Lung (tissue), 12 donors: Measurements from ENCODE around the gene SLC7A9. TPM values are rescaled to one million over a fixed set of nuclear protein-coding genes. Genes with fewer than 3 reads are reported as not detected.
"Not testable (repeated sequence)": the region's sequence is repeated elsewhere in the genome, so short reads cannot be mapped to it uniquely, and the experiment has no call there.

Experiments
- ATAC-seq: fragments of 200-7000 bp; cut with Tn5 transposase; one replicate; pipeline ENCODE4 v1.9.1; 2020; ENCODE audit warnings: moderate number of reproducible peaks; ENCODE audit not compliant: insufficient read depth, low FRiP score
- DNase-seq, 3 donors: peaks; one replicate each; pipeline ENCODE4 v3.0.0-alpha.2; 2013 to 2017
- H3K27ac ChIP-seq, 2 donors: one replicate each; pipeline ENCODE4 v1.5.1; 2013; ENCODE audit warnings: mild to moderate bottlenecking in 2 of 2, moderate library complexity in 2 of 2, control low read depth in 1 of 2, inconsistent platforms in 1 of 2, low read depth in 1 of 2, low read length in 1 of 2
- H3K27me3 ChIP-seq, 3 donors: one replicate each; pipeline ENCODE4 v1.5.1; 2013; ENCODE audit warnings: low read length in 2 of 3; ENCODE audit not compliant: control insufficient read depth in 3 of 3, insufficient read depth in 3 of 3
- H3K36me3 ChIP-seq, 4 donors: one replicate each; pipeline ENCODE4 v1.5.1; 2013; ENCODE audit warnings: low read length in 4 of 4, mild to moderate bottlenecking in 1 of 4, moderate library complexity in 1 of 4; ENCODE audit not compliant: control insufficient read depth in 4 of 4, insufficient read depth in 4 of 4
- H3K4me1 ChIP-seq, 5 donors: one replicate each; pipeline ENCODE4 v1.5.1; 2013; ENCODE audit warnings: low read length in 5 of 5, mild to moderate bottlenecking in 2 of 5, moderate library complexity in 1 of 5; ENCODE audit not compliant: control insufficient read depth in 5 of 5, insufficient read depth in 5 of 5
- H3K4me3 ChIP-seq: one replicate; pipeline ENCODE4 v1.5.1; 2013; ENCODE audit warnings: mild to moderate bottlenecking, control low read depth, moderate library complexity
- H3K9ac ChIP-seq, 2 donors: one replicate each; pipeline ENCODE4 v1.5.1; 2013; ENCODE audit warnings: low read length in 2 of 2, control low read depth in 1 of 2; ENCODE audit not compliant: insufficient read depth in 1 of 2
- H3K9me3 ChIP-seq, 4 donors: one replicate each; pipeline ENCODE4 v1.5.1; 2013; ENCODE audit warnings: low read length in 3 of 4, mild to moderate bottlenecking in 1 of 4, moderate library complexity in 1 of 4; ENCODE audit not compliant: control insufficient read depth in 4 of 4, insufficient read depth in 3 of 4
- CTCF ChIP-seq: IDR thresholded peaks from 2 replicates; pipeline ENCODE4 v1.5.1; 2012; ENCODE audit warnings: mild to moderate bottlenecking; ENCODE audit errors: control extremely low read depth, extremely low read depth
- WGBS, 2 donors: extraction: QIAGEN DNeasy Blood & Tissue Kit; methylation state at CpG; one replicate each; pipeline ENCODE4 v1.1.7; 2013; 5-methylcytosine and 5-hydroxymethylcytosine counted together
- polyA plus RNA-seq, 2 donors: library from polyadenylated mRNA; stranded (reverse); fragments of 200-250 nt; gene quantifications; one replicate each; pipeline ENCODE4 v1.2.1, GENCODE V29; 2013
- total RNA-seq, 2 donors: library from RNA; depleted of rRNA in 1 of 2; stranded (reverse); fragments of >200 nt in 1 of 2; gene quantifications; one replicate each; pipeline ENCODE4 v1.2.1, GENCODE V29; 2014 to 2021
- donor health status: control.
- donor health status: control.
- donor health status: Bipolar disorder and iron deficiency.
- donor health status: healthy.
- donor health status: DM: yes; HTN: yes; CAD: no.

The SLC7A9 gene
- total and polyA plus RNA-seq, 4 donors: 0.06 to 0.37 (median 0.28) TPM

- WGBS, 2 donors: 77 to 84% methylated on average over 7 of the region's 7 CpGs
- no peak for DNase-seq
Observed at GRCh38 chr19:32837531-32837930, 32.0 kb downstream of the SLC7A9 start.

GRCh38 chr19:32833388-32833787 lies 36.2 kb downstream of the SLC7A9 start:
- not testable (repeated sequence) for H3K9me3 ChIP-seq, DNase-seq, ATAC-seq, H3K9ac ChIP-seq, H3K27ac ChIP-seq, H3K36me3 ChIP-seq, H3K4me1 ChIP-seq, H3K27me3 ChIP-seq, H3K4me3 ChIP-seq
- 93% methylated on average over 7 of the region's 7 CpGs for WGBS, 2 donors

More at GRCh38 chr19:32837531-32837930, 32.0 kb downstream of the SLC7A9 start:
- no peak for TF ChIP-seq CTCF
- Histone ChIP-seq H3K4me3 (no peak overlapping the region), H3K36me3 (no peaks in the 10 kb centered on the region), H3K9ac (no peak overlapping the region), H3K27ac (no peak overlapping the region), H3K4me1 (no peaks in the 10 kb centered on the region), H3K9me3 (peaks cover 0 to 7% (median 2%) of the 10 kb centered on the region in 4 donors), H3K27me3 (no peaks in the 10 kb centered on the region)
- no peak for ATAC-seq

- not testable (repeated sequence) for H3K4me1 ChIP-seq, DNase-seq, H3K27ac ChIP-seq, H3K4me3 ChIP-seq, ATAC-seq, H3K9ac ChIP-seq, H3K9me3 ChIP-seq, H3K36me3 ChIP-seq, H3K27me3 ChIP-seq
- 92 to 95% methylated on average over 7 of the region's 7 CpGs for WGBS, 2 donors
Observed at GRCh38 chr19:32832825-32833224, 36.7 kb downstream of the SLC7A9 start.

GRCh38 chr19:32832094-32832493 lies 37.5 kb downstream of the SLC7A9 start:
- not testable (repeated sequence) for H3K4me3 ChIP-seq, H3K36me3 ChIP-seq, H3K4me1 ChIP-seq, H3K9ac ChIP-seq, DNase-seq, H3K27ac ChIP-seq, H3K9me3 ChIP-seq, ATAC-seq, H3K27me3 ChIP-seq
- WGBS, 2 donors: 94 to 97% methylated on average over 12 of the region's 12 CpGs

- no peaks in the 10 kb centered on the region for H3K36me3 ChIP-seq
- H3K27ac ChIP-seq: no peak overlapping the region
- H3K4me1 ChIP-seq: no peaks in the 10 kb centered on the region
- H3K9me3 ChIP-seq: no peaks in the 10 kb centered on the region
- no peak for TF ChIP-seq CTCF
- 89 to 91% methylated on average over 5 of the region's 5 CpGs for WGBS, 2 donors
- H3K9ac ChIP-seq: no peak overlapping the region
- DNase-seq (no peak), ATAC-seq (no peak)
- no peak overlapping the region for H3K4me3 ChIP-seq
- no peaks in the 10 kb centered on the region for H3K27me3 ChIP-seq
Observed at GRCh38 chr19:32831611-32832010, 38.0 kb downstream of the SLC7A9 start.
